HepG2 (cell line): ENCODE results near the gene PPP2R2C. TPM values are rescaled to one million over a fixed set of nuclear protein-coding genes. Genes with fewer than 3 reads are reported as not detected.

Source experiments
- ADNP ChIP-seq: sonication (generic); formaldehyde crosslinking; IDR thresholded peaks from 2 replicates; pipeline ENCODE4 v1.4.0; 2020; ENCODE audit warnings: missing genetic modification reagents
- BRCA1 ChIP-seq: sonication (generic); formaldehyde crosslinking; IDR thresholded peaks from 2 replicates; pipeline ENCODE4 v1.4.0; 2020; ENCODE audit warnings: missing genetic modification reagents
- CENPBD1 ChIP-seq: sonication (generic); formaldehyde crosslinking; IDR thresholded peaks from 2 replicates; pipeline ENCODE4 v1.8.0; 2022; ENCODE audit warnings: missing genetic modification reagents, low read depth, mild to moderate bottlenecking, borderline replicate concordance
- FOXP1 ChIP-seq, 2 experiments: fragments of 450-650 bp in 1 of 2; IDR thresholded peaks; 2 replicates each; pipeline ENCODE4 v1.6.1; 2017 to 2018; ENCODE audit warnings: antibody characterized with exemption in 1 of 2
- GLI4 ChIP-seq: sonication (generic); formaldehyde crosslinking; IDR thresholded peaks from 2 replicates; pipeline ENCODE4 v1.5.1; 2020; ENCODE audit warnings: missing genetic modification reagents, mild to moderate bottlenecking, moderate library complexity, borderline replicate concordance
- JUNB ChIP-seq: sonication (generic); formaldehyde crosslinking; IDR thresholded peaks from 2 replicates; pipeline ENCODE4 v1.8.0; 2022; ENCODE audit warnings: missing genetic modification reagents, mild to moderate bottlenecking, borderline replicate concordance
- KLF15 ChIP-seq: sonication (generic); formaldehyde crosslinking; IDR thresholded peaks from 2 replicates; pipeline ENCODE4 v1.8.1; 2023; ENCODE audit warnings: borderline replicate concordance, mild to moderate bottlenecking, inconsistent platforms, missing genetic modification reagents, mixed read lengths
- NRL ChIP-seq: sonication (generic); formaldehyde crosslinking; IDR thresholded peaks from 2 replicates; pipeline ENCODE4 v1.5.0; 2020; ENCODE audit warnings: missing genetic modification reagents, mild to moderate bottlenecking, moderate library complexity, borderline replicate concordance
- PAX8 ChIP-seq: sonication (generic); formaldehyde crosslinking; IDR thresholded peaks from 2 replicates; pipeline ENCODE4 v1.8.0; 2022; ENCODE audit warnings: mild to moderate bottlenecking, missing genetic modification reagents, borderline replicate concordance
- RBFOX2 ChIP-seq: fragments of 200-400 bp; formaldehyde crosslinking; IDR thresholded peaks from 2 replicates; pipeline ENCODE4 v1.6.1; 2017; ENCODE audit warnings: low read depth, mild to moderate bottlenecking, low read length
- SIX1 ChIP-seq: sonication (generic); formaldehyde crosslinking; IDR thresholded peaks from 2 replicates; pipeline ENCODE4 v1.4.0; 2020; ENCODE audit warnings: missing genetic modification reagents, borderline replicate concordance
- SMARCC2 ChIP-seq: fragments of 450-650 bp; IDR thresholded peaks from 2 replicates; pipeline ENCODE4 v1.6.1; 2017; ENCODE audit warnings: antibody characterized with exemption, mild to moderate bottlenecking
- SNAPC4 ChIP-seq: sonication (generic); formaldehyde crosslinking; IDR thresholded peaks from 2 replicates; pipeline ENCODE4 v1.4.0; 2020; ENCODE audit warnings: mild to moderate bottlenecking, missing genetic modification reagents
- SP1 ChIP-seq, 2 experiments: fragments of 450-650 bp in 1 of 2; sonication (generic) in 1 of 2; formaldehyde crosslinking in 1 of 2; IDR thresholded peaks; 2 replicates each; pipeline versions ENCODE4 v1.4.0 to v1.6.1; 2016 to 2020; ENCODE audit warnings: missing genetic modification reagents in 1 of 2
- TMF1 ChIP-seq: sonication (generic); formaldehyde crosslinking; IDR thresholded peaks from 2 replicates; pipeline ENCODE4 v1.8.1; 2022; ENCODE audit warnings: low read depth, missing genetic modification reagents
- ZBTB21 ChIP-seq: sonication (generic); formaldehyde crosslinking; IDR thresholded peaks from 2 replicates; pipeline ENCODE4 v1.4.0; 2020; ENCODE audit warnings: missing genetic modification reagents
- ZC3H13 ChIP-seq: sonication (generic); formaldehyde crosslinking; IDR thresholded peaks from 2 replicates; pipeline ENCODE4 v1.8.1; 2023; ENCODE audit warnings: mild to moderate bottlenecking, missing genetic modification reagents, moderate library complexity
- ZNF44 ChIP-seq: sonication (generic); formaldehyde crosslinking; IDR thresholded peaks from 2 replicates; pipeline ENCODE4 v1.5.1; 2020; ENCODE audit warnings: mild to moderate bottlenecking, missing genetic modification reagents
- ZNF598 ChIP-seq: sonication (generic); formaldehyde crosslinking; IDR thresholded peaks from 2 replicates; pipeline ENCODE4 v1.5.1; 2020; ENCODE audit warnings: mild to moderate bottlenecking, missing genetic modification reagents, borderline replicate concordance
- polyA plus RNA-seq, 8 experiments: library from polyadenylated mRNA; depleted of rRNA in 3 of 8; stranded (reverse) in 7 of 8; unstranded in 1 of 8; fragments of >200 nt; fragmentation: Illumina TruSeq in 4 of 8; extraction: Trizol in 4 of 8; gene quantifications; 2 replicates each; pipeline versions ENCODE4 v1.2.1 to v1.2.3, GENCODE V29; 2011 to 2016; ENCODE audit warnings: low read depth in 4 of 8, missing spikeins in 1 of 8, mixed read lengths in 1 of 8; ENCODE audit not compliant: insufficient read depth in 1 of 8
- total RNA-seq, 5 experiments: library from RNA; depleted of rRNA; stranded (reverse); fragments of >200 nt; fragmentation: Illumina TruSeq; extraction: Trizol; gene quantifications; 2 replicates each; pipeline ENCODE4 v1.2.3, GENCODE V29; 2016; ENCODE audit warnings: low read depth in 1 of 5
- TF ChIP-seq, protein P1 (sequence below): sonication (generic); formaldehyde crosslinking; IDR thresholded peaks from 2 replicates; pipeline ENCODE4 v1.5.1; 2020; ENCODE audit warnings: mild to moderate bottlenecking, missing genetic modification reagents, moderate library complexity

PPP2R2C gene
- total and polyA plus RNA-seq, 2 of the 13 experiments (the other 11 are each of a cell fraction or from before 2014, with no cell fraction given), result 0.60 to 8.6 TPM

DNA sequence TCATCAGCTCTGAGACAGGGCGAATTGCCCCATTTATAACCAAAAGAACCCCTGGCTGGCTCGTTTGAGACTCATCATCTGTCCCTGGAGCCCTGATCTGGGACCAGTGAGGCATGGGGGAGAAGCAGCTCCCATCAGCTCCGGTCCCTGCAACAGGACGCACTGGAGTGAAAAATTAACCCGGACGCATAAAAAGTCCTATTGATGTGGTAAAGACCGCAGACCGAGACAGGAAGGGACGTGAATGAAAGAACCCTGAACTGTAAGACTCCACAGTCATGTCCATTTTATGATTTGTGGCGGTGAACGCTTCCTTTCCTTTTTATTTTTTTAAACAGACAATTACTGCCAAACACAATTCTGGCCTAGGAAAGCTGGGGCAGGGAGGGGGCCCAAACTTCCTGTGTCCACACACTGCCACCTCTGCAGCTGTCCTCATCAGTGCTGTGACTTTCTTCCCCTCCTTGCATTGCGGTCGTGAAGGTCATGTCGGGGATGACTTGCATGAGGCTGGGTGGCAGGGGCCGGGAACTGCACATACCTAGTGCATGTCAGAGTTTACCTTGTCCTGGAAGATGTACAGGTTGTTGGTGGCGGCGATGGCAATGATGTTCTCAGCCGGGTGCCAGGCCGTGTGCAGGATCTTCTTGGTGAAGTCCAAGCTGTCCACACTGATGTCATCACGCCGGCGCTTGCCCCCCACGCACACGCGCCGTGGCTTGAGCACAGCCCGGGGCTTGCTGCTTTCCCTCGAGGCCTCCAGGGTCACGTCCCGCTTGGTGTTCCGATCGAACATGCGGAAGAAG, 149.4 kb downstream of the PPP2R2C start (continued):
- no peak for TF ChIP-seq SNAPC4 (CRISPR knock-in tag)
- TF ChIP-seq NRL (CRISPR knock-in tag), result no peak
- TF ChIP-seq ZC3H13 (CRISPR knock-in tag), result peak; percentile 83
- no peak for TF ChIP-seq CENPBD1 (CRISPR knock-in tag)
- TF ChIP-seq GLI4 (CRISPR knock-in tag), result no peak
- TF ChIP-seq ZBTB21, result no peak
- TF ChIP-seq, protein P1, sequence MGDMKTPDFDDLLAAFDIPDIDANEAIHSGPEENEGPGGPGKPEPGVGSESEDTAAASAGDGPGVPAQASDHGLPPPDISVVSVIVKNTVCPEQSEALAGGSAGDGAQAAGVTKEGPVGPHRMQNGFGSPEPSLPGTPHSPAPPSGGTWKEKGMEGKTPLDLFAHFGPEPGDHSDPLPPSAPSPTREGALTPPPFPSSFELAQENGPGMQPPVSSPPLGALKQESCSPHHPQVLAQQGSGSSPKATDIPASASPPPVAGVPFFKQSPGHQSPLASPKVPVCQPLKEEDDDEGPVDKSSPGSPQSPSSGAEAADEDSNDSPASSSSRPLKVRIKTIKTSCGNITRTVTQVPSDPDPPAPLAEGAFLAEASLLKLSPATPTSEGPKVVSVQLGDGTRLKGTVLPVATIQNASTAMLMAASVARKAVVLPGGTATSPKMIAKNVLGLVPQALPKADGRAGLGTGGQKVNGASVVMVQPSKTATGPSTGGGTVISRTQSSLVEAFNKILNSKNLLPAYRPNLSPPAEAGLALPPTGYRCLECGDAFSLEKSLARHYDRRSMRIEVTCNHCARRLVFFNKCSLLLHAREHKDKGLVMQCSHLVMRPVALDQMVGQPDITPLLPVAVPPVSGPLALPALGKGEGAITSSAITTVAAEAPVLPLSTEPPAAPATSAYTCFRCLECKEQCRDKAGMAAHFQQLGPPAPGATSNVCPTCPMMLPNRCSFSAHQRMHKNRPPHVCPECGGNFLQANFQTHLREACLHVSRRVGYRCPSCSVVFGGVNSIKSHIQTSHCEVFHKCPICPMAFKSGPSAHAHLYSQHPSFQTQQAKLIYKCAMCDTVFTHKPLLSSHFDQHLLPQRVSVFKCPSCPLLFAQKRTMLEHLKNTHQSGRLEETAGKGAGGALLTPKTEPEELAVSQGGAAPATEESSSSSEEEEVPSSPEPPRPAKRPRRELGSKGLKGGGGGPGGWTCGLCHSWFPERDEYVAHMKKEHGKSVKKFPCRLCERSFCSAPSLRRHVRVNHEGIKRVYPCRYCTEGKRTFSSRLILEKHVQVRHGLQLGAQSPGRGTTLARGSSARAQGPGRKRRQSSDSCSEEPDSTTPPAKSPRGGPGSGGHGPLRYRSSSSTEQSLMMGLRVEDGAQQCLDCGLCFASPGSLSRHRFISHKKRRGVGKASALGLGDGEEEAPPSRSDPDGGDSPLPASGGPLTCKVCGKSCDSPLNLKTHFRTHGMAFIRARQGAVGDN (CRISPR knock-in tag), result peak; percentile 94
- no peak for TF ChIP-seq SP1 (IDR thresholded peaks at IDR 0.05)
- TF ChIP-seq SP1 (CRISPR knock-in tag; IDR thresholded peaks at IDR 0.05), result no peak
- no peak for TF ChIP-seq SIX1
- no peak for TF ChIP-seq BRCA1 (CRISPR knock-in tag)
- no peak for TF ChIP-seq PAX8 (CRISPR knock-in tag)
- TF ChIP-seq TMF1 (CRISPR knock-in tag), result no peak
- no peak for TF ChIP-seq RBFOX2
- TF ChIP-seq ADNP (CRISPR knock-in tag), result no peak
- no peak for TF ChIP-seq FOXP1 (IDR thresholded peaks at IDR 0.05)
- peak; percentile 54 for TF ChIP-seq FOXP1 (CRISPR knock-in tag; IDR thresholded peaks at IDR 0.05)
- no peak for TF ChIP-seq KLF15
- no peak for TF ChIP-seq ZNF598 (CRISPR knock-in tag)
- no peak for TF ChIP-seq SMARCC2
- TF ChIP-seq ZNF44 (CRISPR knock-in tag), result no peak
- peak; percentile 48; the same call in 1 of the 2 replicates for TF ChIP-seq JUNB (CRISPR knock-in tag)
